GM19452 (cell line): ENCODE measurements around the gene EVA1A.
A peak's percentile ranks its signal among the peaks of the same experiment; 100 is the strongest.

Experiments
- ATAC-seq: cut with Tn5 transposase; IDR thresholded peaks from one replicate; pipeline ENCODE4 v1.9.1; 2021; ENCODE audit not compliant: unreplicated experiment

The EVA1A gene

GRCh38 chr2:75560768-75561565 lies at the start of gene EVA1A:
Gene EVA1A, minus strand, starts transcription at chr2:75560939. Its CDS starts 42,799 bp downstream, at chr2:75518140.
- no peak for ATAC-seq

DNA sequence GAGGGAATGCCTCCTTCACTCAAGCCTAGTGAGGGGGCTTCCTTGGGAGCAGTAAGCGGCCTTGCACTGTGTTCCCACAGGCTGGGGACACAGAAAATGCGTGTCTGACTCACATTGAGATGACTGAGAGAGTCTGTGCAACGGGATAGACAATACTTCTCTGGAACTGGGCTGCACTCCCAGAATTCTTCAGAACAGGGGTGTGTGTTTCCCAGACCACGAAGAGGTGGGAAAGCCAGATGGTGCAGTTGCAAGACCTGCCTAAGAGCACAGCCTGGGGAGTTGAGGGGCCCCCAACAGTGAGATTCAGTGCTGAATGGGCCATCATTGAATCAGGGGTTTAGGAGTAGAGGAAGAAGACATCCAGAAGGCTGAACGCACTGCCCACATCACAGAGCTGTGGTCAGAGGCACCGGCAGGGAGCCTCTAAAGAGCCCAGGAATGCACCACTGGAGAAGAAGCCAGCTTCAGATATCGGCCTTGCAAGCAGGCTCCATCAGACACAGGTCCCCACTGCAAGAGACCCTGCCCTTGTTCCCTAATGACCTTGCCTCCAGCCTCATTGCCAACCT lies 49.3 kb upstream of the EVA1A start:
- ATAC-seq, result no peak

DNA sequence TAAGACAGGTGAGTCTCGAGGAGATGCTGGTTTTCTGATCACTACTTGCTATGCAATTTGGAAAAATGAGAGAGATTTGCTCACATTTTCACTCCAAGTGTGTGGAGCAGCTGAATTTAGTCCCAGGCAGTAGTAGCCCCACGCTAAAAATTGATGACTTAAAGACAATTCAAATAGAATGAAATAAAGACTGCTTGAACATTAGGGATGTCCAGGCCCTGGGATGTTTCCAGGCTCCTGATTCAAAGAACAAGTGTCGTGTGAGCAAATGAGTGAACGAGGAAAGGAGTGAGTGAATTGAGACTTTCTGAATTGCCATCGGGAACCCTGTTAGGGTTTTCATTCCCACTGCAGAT lies 48.6 kb upstream of the EVA1A start:
- ATAC-seq, result no peak

DNA sequence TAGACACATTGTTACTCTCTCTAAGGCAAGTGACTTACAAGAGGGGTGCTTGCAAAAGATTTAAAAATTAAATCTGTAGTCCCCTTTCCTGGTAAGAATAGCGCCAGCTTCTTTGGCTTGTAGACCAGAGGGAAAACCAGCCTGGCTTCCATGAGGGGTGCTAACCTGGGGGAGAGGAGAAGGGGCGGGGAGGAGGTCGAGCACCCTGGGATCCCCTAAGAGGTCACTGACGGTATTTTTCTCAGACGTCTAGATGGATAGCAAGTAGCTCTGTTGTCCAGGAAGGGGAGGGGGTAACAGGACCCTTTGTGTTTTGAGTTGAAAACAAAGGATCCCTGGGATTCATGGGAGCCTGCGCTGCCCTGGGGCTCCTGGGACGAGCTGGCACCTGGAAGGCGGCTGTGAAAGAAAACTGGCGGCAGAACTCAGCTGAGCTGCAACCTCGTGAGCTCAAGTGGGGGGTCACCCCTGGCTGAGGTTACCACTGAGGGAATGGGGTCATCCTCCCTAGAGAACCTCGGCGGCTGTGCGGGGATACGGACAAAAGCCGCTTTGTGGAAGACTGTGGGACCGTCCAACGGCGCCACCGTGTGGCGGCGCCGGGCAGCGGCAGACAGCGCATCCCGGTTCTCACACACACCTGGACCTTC lies 48.1 kb upstream of the EVA1A start:
- ATAC-seq, result peak; percentile 75

DNA sequence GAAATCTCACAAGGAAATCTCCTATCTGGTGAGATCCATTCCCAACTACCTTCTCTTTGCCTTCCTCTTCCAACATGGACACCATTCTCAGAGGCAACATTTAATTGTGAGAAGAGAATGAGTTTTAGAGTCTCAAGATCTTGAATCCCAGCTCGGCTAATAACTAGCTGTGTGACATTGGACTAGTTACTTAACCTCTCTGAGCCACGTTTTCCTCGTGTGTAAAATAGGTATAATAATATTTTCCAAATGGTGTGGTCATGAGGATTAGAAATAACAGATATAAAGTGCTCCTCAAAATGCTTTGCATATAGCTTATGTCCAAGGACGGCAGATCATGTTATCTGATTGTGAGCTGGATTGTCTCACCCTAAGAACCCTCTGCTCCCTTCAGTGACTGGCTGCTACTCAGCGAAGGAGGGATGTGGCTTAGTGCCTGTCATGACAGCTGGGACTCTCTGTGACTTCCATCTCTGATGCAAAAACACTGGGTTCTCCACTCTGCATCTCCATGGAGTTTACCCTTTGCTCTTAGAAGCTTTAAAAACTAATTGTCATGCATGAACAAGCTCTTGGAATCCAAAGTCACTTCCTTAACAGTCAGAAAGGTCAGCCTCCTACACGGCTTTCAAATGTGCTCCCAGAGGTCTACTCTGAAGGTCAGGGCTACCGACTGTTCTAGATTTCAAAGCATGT lies 47.4 kb upstream of the EVA1A start:
- ATAC-seq, result no peak

DNA sequence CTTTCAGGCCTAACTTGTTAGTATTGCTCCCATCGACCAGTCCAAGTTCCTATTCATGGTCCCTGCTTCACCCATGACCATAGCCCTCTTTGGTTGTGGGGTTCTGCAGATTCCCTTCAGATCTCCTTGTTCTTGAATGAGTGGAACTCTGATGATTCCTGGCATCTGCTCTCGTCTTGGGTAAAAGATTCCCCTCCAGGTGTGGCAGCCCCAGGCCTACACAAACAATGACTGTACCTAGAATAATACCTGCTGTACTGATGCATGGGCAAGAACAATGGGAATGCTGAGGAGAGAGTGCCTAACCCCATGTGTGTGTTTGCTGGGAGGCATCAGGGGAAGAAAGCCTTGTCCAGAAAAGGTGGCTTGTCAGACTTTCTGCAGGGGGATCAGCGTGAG lies 46.7 kb upstream of the EVA1A start:
- no peak for ATAC-seq

DNA sequence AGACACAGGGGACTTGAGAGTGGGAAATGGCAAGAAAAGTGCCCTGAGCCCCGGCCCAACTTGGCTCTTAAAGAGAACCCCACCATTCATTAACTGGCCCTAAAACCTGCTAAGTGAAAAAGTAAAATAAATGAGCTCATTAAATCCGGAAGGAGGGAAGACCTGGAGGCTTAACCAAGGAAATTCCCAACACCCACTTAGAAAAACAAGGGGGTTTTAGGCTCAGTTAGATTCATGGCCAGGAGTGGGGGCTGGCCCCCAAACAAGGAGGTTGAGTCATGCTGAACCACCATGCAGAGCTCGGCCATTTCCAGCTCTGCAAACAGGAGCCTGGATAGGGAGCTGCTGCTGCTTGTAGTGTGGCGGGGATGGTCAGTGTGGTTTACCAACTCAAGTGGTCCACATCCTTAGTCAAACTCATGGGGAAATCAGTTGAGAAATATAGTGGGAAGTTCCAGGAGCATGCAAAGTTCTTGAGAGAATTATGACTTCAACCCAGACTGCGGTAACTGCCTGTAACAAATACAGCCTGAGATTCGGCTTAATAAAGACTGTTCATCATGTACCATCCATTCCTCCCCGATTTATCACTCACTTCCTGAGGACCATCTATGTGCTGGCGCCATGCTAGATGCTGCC lies 46.1 kb upstream of the EVA1A start:
- ATAC-seq, result no peak

DNA sequence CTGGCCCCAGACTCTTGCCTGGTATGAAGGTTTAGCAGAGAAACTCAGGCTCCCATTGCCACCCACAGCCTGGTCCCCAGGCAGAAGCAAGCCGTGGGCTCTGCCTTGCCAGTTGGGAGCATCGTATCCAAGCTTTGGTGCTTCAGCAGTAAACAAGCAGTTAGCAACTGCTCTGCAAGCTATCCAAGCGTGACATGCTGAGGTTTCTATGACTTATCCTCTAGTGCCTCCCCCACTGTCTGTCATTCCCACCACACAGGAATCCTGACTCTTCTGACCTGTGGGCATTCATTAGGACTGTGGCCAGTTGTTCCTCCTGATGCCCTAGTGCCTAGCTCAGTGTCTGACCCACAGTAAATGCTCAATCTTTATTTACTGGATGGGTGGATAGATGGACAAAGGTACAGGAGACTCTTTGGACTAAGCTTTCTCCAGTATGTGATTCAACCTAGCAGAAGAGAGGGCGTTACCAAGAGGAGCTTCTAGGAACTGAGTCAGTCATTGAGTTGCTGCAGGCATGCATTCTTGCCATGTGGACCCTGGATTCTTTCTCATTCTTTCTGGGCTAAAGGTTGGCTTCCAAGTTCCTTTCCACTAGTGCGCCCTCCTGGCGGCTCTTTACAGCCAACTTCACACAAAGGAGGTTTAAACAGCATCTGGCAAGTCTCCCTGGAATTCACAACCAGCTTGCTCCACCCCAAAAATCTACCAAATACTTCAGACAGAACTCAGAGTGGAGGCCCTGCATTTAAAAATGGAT lies 45.2 kb upstream of the EVA1A start:
- ATAC-seq, result no peak

DNA sequence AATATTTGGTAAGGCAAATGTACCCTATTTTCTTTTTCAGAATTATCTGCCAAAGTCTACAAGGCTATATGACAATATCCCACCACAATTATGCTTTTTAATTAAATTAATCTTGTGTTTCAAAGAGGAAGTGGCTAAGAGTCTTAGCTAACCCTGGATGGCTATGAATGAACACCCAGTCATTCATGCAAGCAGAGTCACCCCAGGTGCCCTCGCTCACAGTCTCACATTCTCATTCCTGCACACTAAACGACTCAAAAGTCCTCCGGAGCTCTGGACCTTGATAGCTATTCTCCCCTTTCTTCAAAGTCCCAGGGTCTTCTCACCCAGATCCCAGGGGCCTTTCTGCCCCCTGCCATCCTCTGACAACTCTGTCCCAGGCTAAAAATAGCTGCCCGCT lies 43.7 kb upstream of the EVA1A start:
- no peak for ATAC-seq

- ATAC-seq, result no peak
Observed at GRCh38 chr2:75603477-75603876, 42.7 kb upstream of the EVA1A start.

GRCh38 chr2:75602724-75603342 lies 42.1 kb upstream of the EVA1A start:
- no peak for ATAC-seq

GRCh38 chr2:75600461-75601011 lies 39.8 kb upstream of the EVA1A start:
- no peak for ATAC-seq

- no peak for ATAC-seq
Observed at GRCh38 chr2:75598589-75599155, 37.9 kb upstream of the EVA1A start.

DNA sequence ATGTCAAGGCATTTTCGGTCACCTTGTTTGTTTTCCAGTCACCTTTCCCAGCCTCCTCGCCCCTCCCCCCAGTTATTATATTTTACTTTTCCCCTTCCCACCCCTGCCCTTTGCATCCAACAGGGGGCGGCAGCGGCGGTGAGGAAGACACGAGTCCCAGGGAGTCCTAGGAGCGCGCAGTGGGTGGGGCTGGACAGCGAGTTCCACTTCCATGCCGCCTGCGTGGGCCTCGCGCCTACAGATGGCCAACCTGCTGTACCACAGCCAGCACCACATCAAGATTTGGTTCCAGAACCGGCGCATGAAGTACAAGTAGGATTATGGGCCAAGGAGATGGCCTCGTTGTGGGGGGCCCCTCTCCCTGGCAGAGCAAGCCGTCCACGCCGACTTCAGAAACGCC lies 37.2 kb upstream of the EVA1A start:
- no peak for ATAC-seq

DNA sequence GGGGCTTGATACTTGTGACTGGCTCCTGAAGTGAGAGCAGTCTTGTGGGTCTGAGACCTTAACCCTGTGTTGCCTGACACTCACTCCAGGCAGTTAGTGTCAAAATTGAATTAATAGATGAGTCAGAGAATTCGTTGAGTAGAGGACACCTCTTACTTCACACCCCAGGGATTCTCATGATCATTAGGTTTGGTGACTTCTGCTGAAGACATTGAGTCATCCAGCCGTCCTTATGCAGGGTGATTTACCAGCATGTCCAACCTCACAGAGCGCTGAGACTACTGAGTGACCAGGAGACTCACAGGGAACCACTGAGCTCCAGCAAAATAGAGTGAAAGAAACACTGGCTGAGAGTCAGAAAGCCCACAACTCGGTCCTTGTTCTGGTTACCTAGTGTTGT lies 36.0 kb upstream of the EVA1A start:
- ATAC-seq, result no peak

GRCh38 chr2:75595541-75596395 lies 35.0 kb upstream of the EVA1A start:
- no peak for ATAC-seq

DNA sequence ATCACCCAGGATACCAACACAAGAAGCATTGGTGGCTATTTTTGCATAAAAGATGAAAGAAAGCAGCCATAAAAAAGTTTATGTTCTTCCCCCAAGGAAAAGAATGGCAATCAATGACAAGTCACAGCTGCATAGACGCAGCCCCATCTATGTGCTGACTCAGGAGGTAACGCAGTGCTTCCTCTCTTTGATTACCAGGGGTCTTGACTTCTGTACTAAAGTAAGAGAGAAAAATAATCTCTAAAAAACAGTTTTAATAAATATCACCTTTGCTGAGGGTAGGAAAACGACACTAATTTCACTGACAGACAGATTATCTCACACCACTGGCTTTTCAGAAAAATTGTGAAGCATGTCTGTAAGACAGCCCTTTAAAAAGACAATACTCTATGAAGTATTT lies 33.9 kb upstream of the EVA1A start:
- ATAC-seq, result no peak

GRCh38 chr2:75592888-75593287 lies 32.1 kb upstream of the EVA1A start:
- no peak for ATAC-seq

- no peak for ATAC-seq
Observed at GRCh38 chr2:75592030-75592429, 31.3 kb upstream of the EVA1A start.
